H9 (cell line): ENCODE results near the gene IGFALS. TPM values are rescaled to one million over a fixed set of nuclear protein-coding genes. Genes with fewer than 3 reads are reported as not detected.

Source experiments
- DNase-seq: peaks from one replicate; pipeline ENCODE4 v3.0.0-alpha.2; 2017
- H2AFZ ChIP-seq: one replicate; pipeline ENCODE4 v1.6.1; 2013; ENCODE audit warnings: mild to moderate bottlenecking, low read length, control low read depth, moderate library complexity
- H2AK5ac ChIP-seq: 2 replicates; pipeline ENCODE4 v1.6.1; 2013; ENCODE audit warnings: low read length, control low read depth, mixed read lengths; ENCODE audit not compliant: insufficient read length
- H2BK120ac ChIP-seq: one replicate; pipeline ENCODE4 v1.6.1; 2013; ENCODE audit warnings: low read depth, mild to moderate bottlenecking, low read length, control low read depth, inconsistent platforms; ENCODE audit not compliant: poor library complexity, severe bottlenecking
- H2BK12ac ChIP-seq: 2 replicates; pipeline ENCODE4 v1.6.1; 2013; ENCODE audit warnings: low read length, control low read depth, mixed read lengths, low read depth; ENCODE audit not compliant: insufficient read length
- H2BK15ac ChIP-seq: 2 replicates; pipeline ENCODE4 v1.6.1; 2013; ENCODE audit warnings: low read depth, low read length, control low read depth
- H2BK20ac ChIP-seq: one replicate; pipeline ENCODE4 v1.6.1; 2013; ENCODE audit warnings: low read depth, mild to moderate bottlenecking, low read length, control low read depth, inconsistent platforms; ENCODE audit not compliant: poor library complexity, severe bottlenecking
- H2BK5ac ChIP-seq: 2 replicates; pipeline ENCODE4 v1.6.1; 2013; ENCODE audit warnings: low read length, control low read depth, mixed read lengths; ENCODE audit not compliant: insufficient read length
- H3K14ac ChIP-seq: 2 replicates; pipeline ENCODE4 v1.6.1; 2013; ENCODE audit warnings: low read length, control low read depth; ENCODE audit not compliant: insufficient read depth
- H3K18ac ChIP-seq: 2 replicates; pipeline ENCODE4 v1.6.1; 2013; ENCODE audit warnings: low read depth, mild to moderate bottlenecking, mixed read lengths, low read length, control low read depth; ENCODE audit not compliant: insufficient read length
- H3K23ac ChIP-seq: 2 replicates; pipeline ENCODE4 v1.6.1; 2013; ENCODE audit warnings: low read length, control low read depth, mixed read lengths, low read depth; ENCODE audit not compliant: insufficient read length
- H3K23me2 ChIP-seq: 2 replicates; pipeline ENCODE4 v1.6.1; 2013; ENCODE audit warnings: low read depth, mild to moderate bottlenecking, mixed read lengths, low read length, control low read depth; ENCODE audit not compliant: insufficient read length, poor library complexity, severe bottlenecking
- H3K27ac ChIP-seq: 2 replicates; pipeline ENCODE4 v1.5.1; 2013; ENCODE audit warnings: low read length, control low read depth, mixed read lengths, low read depth; ENCODE audit not compliant: insufficient read length
- H3K27me3 ChIP-seq: 2 replicates; pipeline ENCODE4 v1.6.1; 2013; ENCODE audit warnings: low read length, control low read depth, inconsistent platforms; ENCODE audit not compliant: insufficient read depth
- H3K4ac ChIP-seq: 2 replicates; pipeline ENCODE4 v1.6.1; 2013; ENCODE audit warnings: low read depth, mild to moderate bottlenecking, control low read depth, inconsistent platforms, low read length, moderate library complexity
- H3K4me1 ChIP-seq: 2 replicates; pipeline ENCODE4 v1.6.1; 2013; ENCODE audit warnings: low read length, control low read depth, inconsistent platforms; ENCODE audit not compliant: insufficient read depth
- H3K4me2 ChIP-seq: 2 replicates; pipeline ENCODE4 v1.6.1; 2013; ENCODE audit warnings: low read length, control low read depth, mixed read lengths; ENCODE audit not compliant: insufficient read length, insufficient read depth
- H3K56ac ChIP-seq: 2 replicates; pipeline ENCODE4 v1.6.1; 2013; ENCODE audit warnings: low read depth, mild to moderate bottlenecking, mixed read lengths, low read length, control low read depth; ENCODE audit not compliant: insufficient read length
- H3K79me1 ChIP-seq: 2 replicates; pipeline ENCODE4 v1.6.1; 2013; ENCODE audit warnings: low read depth, mild to moderate bottlenecking, moderate library complexity, low read length, control low read depth, inconsistent platforms; ENCODE audit not compliant: insufficient read depth, poor library complexity, severe bottlenecking
- H3K79me2 ChIP-seq: 2 replicates; pipeline ENCODE4 v1.6.1; 2013; ENCODE audit warnings: low read length, control low read depth, inconsistent platforms; ENCODE audit not compliant: insufficient read depth
- H3K9ac ChIP-seq: 2 replicates; pipeline ENCODE4 v1.6.1; 2013; ENCODE audit warnings: low read length, control low read depth, mixed read lengths; ENCODE audit not compliant: insufficient read length; ENCODE audit errors: extremely low read depth
- H3K9me3 ChIP-seq: one replicate; pipeline ENCODE4 v1.6.1; 2013; ENCODE audit warnings: low read depth, low read length, inconsistent platforms; ENCODE audit not compliant: control insufficient read depth
- H3T11ph ChIP-seq: one replicate; pipeline ENCODE4 v1.6.1; 2013; ENCODE audit warnings: mild to moderate bottlenecking, low read length, control low read depth, inconsistent platforms
- H4K20me1 ChIP-seq: one replicate; pipeline ENCODE4 v1.6.1; 2013; ENCODE audit not compliant: control insufficient read depth, insufficient read length, insufficient read depth
- H4K5ac ChIP-seq: 2 replicates; pipeline ENCODE4 v1.6.1; 2013; ENCODE audit warnings: low read depth, mild to moderate bottlenecking, mixed read lengths, low read length, control low read depth; ENCODE audit not compliant: insufficient read length
- H4K8ac ChIP-seq: replicated peaks from 2 replicates; pipeline ENCODE4 v1.6.1; 2013; ENCODE audit warnings: low read length, control low read depth, mixed read lengths, low read depth; ENCODE audit not compliant: insufficient read length
- H4K91ac ChIP-seq: 2 replicates; pipeline ENCODE4 v1.6.1; 2013; ENCODE audit warnings: low read depth, mild to moderate bottlenecking, moderate library complexity, mixed read lengths, low read length, control low read depth; ENCODE audit not compliant: insufficient read length
- H3K27ac Mint-ChIP-seq, 3 experiments: 2 replicates in 2 of 3; 3 replicates in 1 of 3; pipeline ENCODE4 v1.8.0; 2020 to 2021; ENCODE audit warnings: mixed read lengths in 3 of 3, mild to moderate bottlenecking in 1 of 3, moderate library complexity in 1 of 3
- H3K27me3 Mint-ChIP-seq: 2 replicates; pipeline ENCODE4 v1.8.0; 2021; ENCODE audit warnings: low read depth, mild to moderate bottlenecking, moderate library complexity, mixed read lengths
- H3K36me3 Mint-ChIP-seq, 3 experiments: 2 replicates in 2 of 3; 3 replicates in 1 of 3; pipeline ENCODE4 v1.8.0; 2020 to 2021; ENCODE audit warnings: low read depth in 3 of 3, mixed read lengths in 3 of 3; ENCODE audit not compliant: insufficient read depth in 1 of 3
- H3K4me1 Mint-ChIP-seq, 2 experiments: 2 replicates each; pipeline ENCODE4 v1.8.0; 2020; ENCODE audit warnings: mixed read lengths in 2 of 2
- H3K4me3 Mint-ChIP-seq, 2 experiments: 2 replicates in 1 of 2; 3 replicates in 1 of 2; pipeline ENCODE4 v1.8.0; 2020 to 2021; ENCODE audit warnings: mild to moderate bottlenecking in 2 of 2, mixed read lengths in 2 of 2, moderate library complexity in 1 of 2
- H3K9me3 Mint-ChIP-seq, 2 experiments: 2 replicates in 1 of 2; 3 replicates in 1 of 2; pipeline ENCODE4 v1.8.0; 2020; ENCODE audit warnings: mild to moderate bottlenecking in 2 of 2, mixed read lengths in 2 of 2, moderate library complexity in 1 of 2
- CTCF ChIP-seq: fragments of 200-600 bp; sonication (generic); conservative IDR thresholded peaks from 3 replicates; pipeline ENCODE4 v1.8.0; 2021; ENCODE audit warnings: antibody characterized with exemption, mild to moderate bottlenecking
- WGBS: extraction: QIAGEN DNeasy Blood & Tissue Kit; methylation state at CpG from one replicate; pipeline ENCODE4 v1.1.7; 2013; ENCODE audit warnings: missing lambda C conversion rate, low lambda C conversion rate, mixed read lengths; ENCODE audit not compliant: insufficient read length; ENCODE audit errors: extremely low coverage; 5-methylcytosine and 5-hydroxymethylcytosine counted together
- total RNA-seq: library from RNA; stranded (reverse); gene quantifications from 2 replicates; pipeline ENCODE4 v1.2.1, GENCODE V29; 2021

Gene IGFALS
- total RNA-seq, 1 experiment from 2014 or later: not detected

GRCh38 chr16:1831186-1832075 lies 37.9 kb upstream of the IGFALS start:
- Histone ChIP-seq H3K4me1 (0 out of 2 replicates have a peak, but pooled peaks cover 2% of the 10 kb centered on the region), H3K79me2 (peaks cover 4% of the 10 kb centered on the region; the same call in 1 of the 2 replicates), H2BK15ac (no peak overlapping the region), H3K27ac (no peak overlapping the region), H4K20me1 (no peaks in the 10 kb centered on the region), H3K9me3 (no peaks in the 10 kb centered on the region), H3K9ac (no peak overlapping the region), H4K5ac (no peak overlapping the region), H2AFZ (no peak overlapping the region), H3K27me3 (no peaks in the 10 kb centered on the region), H4K8ac (no peak overlapping the region), H2BK12ac (no peak overlapping the region), H4K91ac (no peak overlapping the region), H3T11ph (no peak overlapping the region), H3K4me2 (no peak overlapping the region), H3K18ac (no peak overlapping the region), H3K4ac (no peak overlapping the region), H2BK5ac (no peak overlapping the region), H2BK20ac (no peak overlapping the region), H3K56ac (no peak overlapping the region), H3K23ac (no peak overlapping the region), H3K23me2 (peaks cover 7% of the 10 kb centered on the region), H2AK5ac (no peak overlapping the region), H3K14ac (no peak overlapping the region), H3K79me1 (peaks cover 5% of the 10 kb centered on the region), H2BK120ac (no peak overlapping the region)
- peaks cover 9 to 13% of the 10 kb centered on the region in 2 experiments for H3K4me1 Mint-ChIP-seq
- H3K4me3 Mint-ChIP-seq: no peak overlapping the region
- no CpG with 5 or more reads among the region's 19 CpGs for WGBS
- no peak for TF ChIP-seq CTCF
- H3K27me3 Mint-ChIP-seq: peaks cover 4% of the 10 kb centered on the region
- H3K36me3 Mint-ChIP-seq: no peaks in the 10 kb centered on the region; a peak in 3 of 7 replicates
- no peak overlapping the region for H3K27ac Mint-ChIP-seq
- H3K9me3 Mint-ChIP-seq: no peaks in the 10 kb centered on the region; a peak in 1 of 5 replicates
- no peak for DNase-seq
